Measurements from ENCODE around the gene TOMM6.

Gene TOMM6

GRCh38 chr6:41822021-41822420, 34.5 kb downstream of the TOMM6 start:
- Histone ChIP-seq H3K4me3 (ENCODE audit: low read length) (no peak overlapping the region), H2AFZ (ENCODE audit: low read depth, low read length) (no peak overlapping the region), H3K27ac (ENCODE audit: low read length) (no peak overlapping the region), H3K4me1 (ENCODE audit: low read length) (no peaks in the 10 kb centered on the region), H4K20me1 (ENCODE audit: insufficient read depth, low read length) (no peaks in the 10 kb centered on the region), H3K9ac (ENCODE audit: low read length) (no peak overlapping the region), H3K4me2 (ENCODE audit: low read length) (no peak overlapping the region), H3K79me2 (ENCODE audit: low read length) (no peaks in the 10 kb centered on the region), H3K27me3 (ENCODE audit: low read depth, low read length) (no peaks in the 10 kb centered on the region), H3K9me3 (ENCODE audit: insufficient read depth, low read length) (no peaks in the 10 kb centered on the region), H3K36me3 (replicated peaks; ENCODE audit: low read depth, low read length) (no peaks in the 10 kb centered on the region)
- no peak for TF ChIP-seq CTCF (IDR thresholded peaks at IDR 0.05; ENCODE audit: low read depth, low read length)
- no peak for TF ChIP-seq EZH2phosphoT487 (IDR thresholded peaks at IDR 0.05; ENCODE audit: low read depth)

- H3K4me2 ChIP-seq (ENCODE audit: low read length), result no peak overlapping the region
- no peak overlapping the region for H3K27ac ChIP-seq (ENCODE audit: low read length)
Observed at GRCh38 chr6:41823178-41823577, 35.7 kb downstream of the TOMM6 start.

GRCh38 chr6:41824571-41825569, 37.4 kb downstream of the TOMM6 start:
- no peaks in the 10 kb centered on the region for H4K20me1 ChIP-seq (ENCODE audit: insufficient read depth, low read length)
- no peak overlapping the region for H3K4me2 ChIP-seq (ENCODE audit: low read length)
- H3K9ac ChIP-seq (ENCODE audit: low read length), result no peak overlapping the region
- no peak overlapping the region for H3K4me3 ChIP-seq (ENCODE audit: low read length)
- H3K27ac ChIP-seq (ENCODE audit: low read length), result no peak overlapping the region
- H3K36me3 ChIP-seq (replicated peaks; ENCODE audit: low read depth, low read length), result no peaks in the 10 kb centered on the region
- no peaks in the 10 kb centered on the region for H3K27me3 ChIP-seq (ENCODE audit: low read depth, low read length)
- no peaks in the 10 kb centered on the region for H3K9me3 ChIP-seq (ENCODE audit: insufficient read depth, low read length)
- no peaks in the 10 kb centered on the region for H3K4me1 ChIP-seq (ENCODE audit: low read length)
- TF ChIP-seq EZH2phosphoT487 (IDR thresholded peaks at IDR 0.05; ENCODE audit: low read depth), result no peak
- TF ChIP-seq CTCF (IDR thresholded peaks at IDR 0.05; ENCODE audit: low read depth, low read length), result no peak
- H3K79me2 ChIP-seq (ENCODE audit: low read length), result no peaks in the 10 kb centered on the region
- no peak overlapping the region for H2AFZ ChIP-seq (ENCODE audit: low read depth, low read length)

More at GRCh38 chr6:41823178-41823577, 35.7 kb downstream of the TOMM6 start:
- H3K4me1 ChIP-seq (ENCODE audit: low read length), result no peaks in the 10 kb centered on the region
- no peak overlapping the region for H3K9ac ChIP-seq (ENCODE audit: low read length)
- H3K4me3 ChIP-seq (ENCODE audit: low read length), result no peak overlapping the region
- no peaks in the 10 kb centered on the region for H3K27me3 ChIP-seq (ENCODE audit: low read depth, low read length)
- H4K20me1 ChIP-seq (ENCODE audit: insufficient read depth, low read length), result no peaks in the 10 kb centered on the region
- no peaks in the 10 kb centered on the region for H3K79me2 ChIP-seq (ENCODE audit: low read length)
- no peaks in the 10 kb centered on the region for H3K36me3 ChIP-seq (replicated peaks; ENCODE audit: low read depth, low read length)
- H2AFZ ChIP-seq (ENCODE audit: low read depth, low read length), result no peak overlapping the region
- H3K9me3 ChIP-seq (ENCODE audit: insufficient read depth, low read length), result no peaks in the 10 kb centered on the region
- TF ChIP-seq CTCF (IDR thresholded peaks at IDR 0.05; ENCODE audit: low read depth, low read length), result no peak
- TF ChIP-seq EZH2phosphoT487 (IDR thresholded peaks at IDR 0.05; ENCODE audit: low read depth), result no peak

GRCh38 chr6:41826343-41827022, 39.0 kb downstream of the TOMM6 start:
- H3K9ac ChIP-seq (ENCODE audit: low read length), result no peak overlapping the region
- H3K27ac ChIP-seq (ENCODE audit: low read length), result no peak overlapping the region
- no peaks in the 10 kb centered on the region for H4K20me1 ChIP-seq (ENCODE audit: insufficient read depth, low read length)
- H3K4me3 ChIP-seq (ENCODE audit: low read length), result no peak overlapping the region
- no peaks in the 10 kb centered on the region for H3K9me3 ChIP-seq (ENCODE audit: insufficient read depth, low read length)
- H3K4me2 ChIP-seq (ENCODE audit: low read length), result no peak overlapping the region
- no peak for TF ChIP-seq EZH2phosphoT487 (IDR thresholded peaks at IDR 0.05; ENCODE audit: low read depth)
- TF ChIP-seq CTCF (IDR thresholded peaks at IDR 0.05; ENCODE audit: low read depth, low read length), result no peak
- no peaks in the 10 kb centered on the region for H3K36me3 ChIP-seq (replicated peaks; ENCODE audit: low read depth, low read length)
- H3K27me3 ChIP-seq (ENCODE audit: low read depth, low read length), result no peaks in the 10 kb centered on the region
- no peak overlapping the region for H2AFZ ChIP-seq (ENCODE audit: low read depth, low read length)
- no peaks in the 10 kb centered on the region for H3K79me2 ChIP-seq (ENCODE audit: low read length)
- H3K4me1 ChIP-seq (ENCODE audit: low read length), result no peaks in the 10 kb centered on the region
